Neural cell (in vitro differentiated cells): ENCODE results near the gene EDARADD.

Source experiments
- EZH2 ChIP-seq: fragments of 200-600, 300-800 bp; shearing (Covaris generic), sonication (generic); IDR thresholded peaks from 2 replicates; pipeline ENCODE4 v1.6.1; 2014; ENCODE audit warnings: antibody characterized with exemption, low read length, borderline replicate concordance, mild to moderate bottlenecking; ENCODE audit not compliant: insufficient read depth, poor library complexity, severe bottlenecking
- MXI1 ChIP-seq: fragments of 450-650 bp; conservative IDR thresholded peaks from 2 replicates; pipeline ENCODE4 v1.6.1; 2014; ENCODE audit warnings: antibody characterized with exemption, mild to moderate bottlenecking; ENCODE audit not compliant: poor library complexity, severe bottlenecking
- POLR2AphosphoS5 ChIP-seq: IDR thresholded peaks from 2 replicates; pipeline ENCODE4 v1.6.1; 2012
- RAD21 ChIP-seq: fragments of 450-650 bp; conservative IDR thresholded peaks from 2 replicates; pipeline ENCODE4 v1.6.1; 2014; ENCODE audit warnings: antibody characterized with exemption, mild to moderate bottlenecking, moderate library complexity
- REST ChIP-seq: IDR thresholded peaks from 2 replicates; pipeline ENCODE4 v1.6.1; 2012; ENCODE audit warnings: borderline replicate concordance
- SMC3 ChIP-seq: fragments of 450-650 bp; conservative IDR thresholded peaks from 2 replicates; pipeline ENCODE4 v1.6.1; 2014; ENCODE audit warnings: antibody characterized with exemption, mild to moderate bottlenecking, moderate library complexity; ENCODE audit not compliant: poor library complexity
- TF ChIP-seq, protein P1 (sequence below): fragments of 450-650 bp; IDR thresholded peaks from 2 replicates; pipeline ENCODE4 v1.5.1; 2014; ENCODE audit warnings: antibody characterized with exemption, mild to moderate bottlenecking, moderate library complexity; ENCODE audit not compliant: poor library complexity, severe bottlenecking

GRCh38 chr1:236401698-236402097, 7.6 kb downstream of the EDARADD start:
- no peak for TF ChIP-seq MXI1
- no peak for TF ChIP-seq REST
- TF ChIP-seq, protein P1, sequence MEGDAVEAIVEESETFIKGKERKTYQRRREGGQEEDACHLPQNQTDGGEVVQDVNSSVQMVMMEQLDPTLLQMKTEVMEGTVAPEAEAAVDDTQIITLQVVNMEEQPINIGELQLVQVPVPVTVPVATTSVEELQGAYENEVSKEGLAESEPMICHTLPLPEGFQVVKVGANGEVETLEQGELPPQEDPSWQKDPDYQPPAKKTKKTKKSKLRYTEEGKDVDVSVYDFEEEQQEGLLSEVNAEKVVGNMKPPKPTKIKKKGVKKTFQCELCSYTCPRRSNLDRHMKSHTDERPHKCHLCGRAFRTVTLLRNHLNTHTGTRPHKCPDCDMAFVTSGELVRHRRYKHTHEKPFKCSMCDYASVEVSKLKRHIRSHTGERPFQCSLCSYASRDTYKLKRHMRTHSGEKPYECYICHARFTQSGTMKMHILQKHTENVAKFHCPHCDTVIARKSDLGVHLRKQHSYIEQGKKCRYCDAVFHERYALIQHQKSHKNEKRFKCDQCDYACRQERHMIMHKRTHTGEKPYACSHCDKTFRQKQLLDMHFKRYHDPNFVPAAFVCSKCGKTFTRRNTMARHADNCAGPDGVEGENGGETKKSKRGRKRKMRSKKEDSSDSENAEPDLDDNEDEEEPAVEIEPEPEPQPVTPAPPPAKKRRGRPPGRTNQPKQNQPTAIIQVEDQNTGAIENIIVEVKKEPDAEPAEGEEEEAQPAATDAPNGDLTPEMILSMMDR: no peak
- no peak for TF ChIP-seq EZH2
- no peak for TF ChIP-seq SMC3
- TF ChIP-seq RAD21: no peak
- TF ChIP-seq POLR2AphosphoS5: no peak
